HG02588 (cell line): ENCODE data around the gene VIL1.

Source experiments
- ATAC-seq: cut with Tn5 transposase; IDR thresholded peaks from one replicate; pipeline ENCODE4 v1.9.1; 2021; ENCODE audit warnings: mild to moderate bottlenecking, moderate library complexity; ENCODE audit not compliant: unreplicated experiment

The VIL1 gene

DNA sequence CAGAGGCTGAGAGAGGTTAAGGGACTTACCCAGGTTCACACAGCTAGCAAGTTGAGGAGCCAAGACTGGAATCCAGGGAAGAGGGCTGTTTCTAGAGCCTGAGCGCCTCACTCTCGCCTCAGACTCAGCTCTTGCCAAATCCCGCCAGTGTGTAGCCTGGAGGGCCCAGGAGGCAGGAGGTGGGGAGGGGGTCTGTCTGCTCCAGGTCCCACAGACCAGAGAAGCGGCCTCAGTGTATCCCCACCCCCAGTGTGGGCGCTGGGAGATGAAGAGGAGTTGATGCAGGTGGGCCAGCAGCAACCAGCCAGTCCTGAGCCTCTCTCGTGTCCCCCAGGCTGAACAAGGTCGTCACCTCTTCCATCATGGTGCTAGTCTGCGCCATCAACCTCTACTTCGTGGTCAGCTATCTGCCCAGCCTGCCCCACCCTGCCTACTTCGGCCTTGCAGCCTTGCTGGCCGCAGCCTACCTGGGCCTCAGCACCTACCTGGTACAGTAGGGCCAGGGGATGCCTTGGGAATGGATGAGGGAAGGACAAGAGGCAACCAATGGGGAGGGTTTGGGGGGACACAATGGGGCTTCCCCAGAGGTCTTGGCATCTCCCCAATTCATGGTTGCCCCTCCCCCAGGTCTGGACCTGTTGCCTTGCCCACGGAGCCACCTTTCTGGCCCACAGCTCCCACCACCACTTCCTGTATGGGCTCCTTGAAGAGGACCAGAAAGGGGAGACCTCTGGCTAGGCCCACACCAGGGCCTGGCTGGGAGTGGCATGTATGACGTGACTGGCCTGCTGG lies 24.4 kb upstream of the VIL1 start:
- no peak for ATAC-seq

DNA sequence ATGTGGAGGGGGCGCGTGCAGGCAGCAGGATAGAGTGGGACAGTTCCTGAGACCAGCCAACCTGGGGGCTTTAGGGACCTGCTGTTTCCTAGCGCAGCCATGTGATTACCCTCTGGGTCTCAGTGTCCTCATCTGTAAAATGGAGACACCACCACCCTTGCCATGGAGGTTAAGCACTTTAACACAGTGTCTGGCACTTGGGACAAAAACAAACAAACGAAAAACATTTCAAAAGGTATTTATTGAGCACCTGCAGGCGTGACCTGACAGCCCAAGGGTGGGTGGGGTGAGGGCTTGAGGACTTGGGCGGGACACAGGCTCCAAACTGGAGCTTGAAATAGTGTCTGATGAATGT lies 23.9 kb upstream of the VIL1 start:
- no peak for ATAC-seq

- ATAC-seq, result no peak
Observed at GRCh38 chr2:218395456-218395825, 23.5 kb upstream of the VIL1 start.

DNA sequence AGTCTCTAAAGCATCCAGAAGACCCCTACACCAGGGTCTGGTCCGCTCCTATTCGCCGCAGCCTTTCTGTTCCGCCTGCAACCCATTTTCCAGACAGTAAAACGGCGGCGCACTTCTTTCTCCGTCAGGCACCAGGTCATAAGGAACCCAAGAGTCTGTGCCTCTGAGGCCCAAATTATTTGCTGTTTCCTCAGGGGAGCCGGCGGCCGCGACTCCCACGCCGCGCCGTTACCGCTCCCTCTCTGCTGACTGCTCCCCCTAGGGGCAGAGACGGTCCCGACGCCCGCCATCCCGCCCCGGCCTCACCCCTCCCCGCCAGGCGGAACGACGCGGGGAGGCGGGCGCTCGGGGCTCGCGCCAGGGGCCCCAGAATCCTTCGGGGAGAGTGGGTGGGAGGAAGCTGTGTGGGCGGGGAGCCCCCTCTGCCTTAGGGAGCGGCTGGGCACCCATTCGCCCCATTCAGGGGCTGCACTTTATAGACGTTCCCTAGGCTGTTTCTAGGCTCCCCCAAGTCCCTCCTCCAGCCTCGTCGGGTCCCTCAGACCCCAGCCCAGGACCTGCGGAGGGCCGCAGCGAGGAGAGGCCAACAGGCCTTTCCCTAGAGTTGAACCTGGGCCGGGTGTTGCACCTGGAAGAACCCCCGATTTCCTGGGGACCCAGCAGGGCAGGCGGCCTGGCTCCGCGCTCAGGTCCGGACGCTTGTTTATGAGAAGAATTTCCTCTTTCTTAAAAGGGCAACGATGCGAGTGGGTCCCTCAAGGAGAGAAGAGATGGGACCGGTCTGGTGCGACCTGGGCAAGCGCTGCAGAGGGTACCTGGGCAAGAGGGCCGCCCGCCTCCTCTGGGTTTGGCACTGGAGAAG lies 22.9 kb upstream of the VIL1 start:
- peak; percentile 44 for ATAC-seq

GRCh38 chr2:218396688-218397462 lies 22.0 kb upstream of the VIL1 start:
- no peak for ATAC-seq

DNA sequence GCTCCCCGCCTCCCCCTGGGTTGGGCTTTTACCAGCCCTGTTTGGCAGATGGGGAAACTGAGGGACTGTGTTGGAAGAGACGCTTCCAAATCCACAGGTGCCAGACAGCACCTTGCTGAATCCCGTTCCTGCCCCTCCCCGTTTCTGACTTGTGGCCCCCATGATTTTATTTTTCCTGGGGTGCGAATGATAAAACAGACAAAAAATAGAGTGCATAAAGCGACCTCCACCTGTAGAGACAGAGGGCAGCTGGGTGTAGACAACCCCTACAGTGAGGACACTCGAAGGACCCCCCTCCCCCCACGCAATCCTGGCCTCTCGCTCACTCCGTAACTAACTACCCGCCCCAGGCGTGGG lies 21.5 kb upstream of the VIL1 start:
- no peak for ATAC-seq

DNA sequence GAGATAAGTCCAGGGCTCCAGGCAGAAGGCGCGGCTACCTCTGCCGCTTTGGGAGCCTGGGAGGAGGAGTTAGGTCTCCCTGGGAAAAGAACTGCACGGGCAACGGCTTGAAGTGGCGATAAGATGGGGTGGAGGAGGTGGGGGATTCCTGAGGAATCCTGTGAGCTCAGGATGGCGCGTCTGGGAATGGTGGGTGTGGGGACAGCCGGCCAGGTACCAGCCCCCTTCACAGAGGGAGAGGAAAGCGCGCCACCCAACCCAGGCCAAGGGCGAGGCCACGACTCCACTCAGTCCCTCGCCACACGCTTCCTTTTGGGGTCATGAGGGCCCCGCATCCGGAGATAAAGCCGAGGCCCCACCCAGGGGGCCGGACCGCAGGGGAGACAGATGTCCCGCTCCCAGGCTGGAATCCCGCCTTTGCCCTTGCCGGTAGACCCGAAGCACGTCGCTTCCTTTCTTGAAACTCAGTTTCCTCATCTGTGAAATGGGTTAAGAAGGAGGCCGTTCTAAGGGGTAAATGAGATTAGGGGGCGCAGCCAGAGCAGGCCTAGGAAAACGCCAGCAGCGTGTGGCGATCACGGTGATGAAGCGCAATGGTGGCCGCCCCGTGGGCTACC lies 21.0 kb upstream of the VIL1 start:
- no peak for ATAC-seq

DNA sequence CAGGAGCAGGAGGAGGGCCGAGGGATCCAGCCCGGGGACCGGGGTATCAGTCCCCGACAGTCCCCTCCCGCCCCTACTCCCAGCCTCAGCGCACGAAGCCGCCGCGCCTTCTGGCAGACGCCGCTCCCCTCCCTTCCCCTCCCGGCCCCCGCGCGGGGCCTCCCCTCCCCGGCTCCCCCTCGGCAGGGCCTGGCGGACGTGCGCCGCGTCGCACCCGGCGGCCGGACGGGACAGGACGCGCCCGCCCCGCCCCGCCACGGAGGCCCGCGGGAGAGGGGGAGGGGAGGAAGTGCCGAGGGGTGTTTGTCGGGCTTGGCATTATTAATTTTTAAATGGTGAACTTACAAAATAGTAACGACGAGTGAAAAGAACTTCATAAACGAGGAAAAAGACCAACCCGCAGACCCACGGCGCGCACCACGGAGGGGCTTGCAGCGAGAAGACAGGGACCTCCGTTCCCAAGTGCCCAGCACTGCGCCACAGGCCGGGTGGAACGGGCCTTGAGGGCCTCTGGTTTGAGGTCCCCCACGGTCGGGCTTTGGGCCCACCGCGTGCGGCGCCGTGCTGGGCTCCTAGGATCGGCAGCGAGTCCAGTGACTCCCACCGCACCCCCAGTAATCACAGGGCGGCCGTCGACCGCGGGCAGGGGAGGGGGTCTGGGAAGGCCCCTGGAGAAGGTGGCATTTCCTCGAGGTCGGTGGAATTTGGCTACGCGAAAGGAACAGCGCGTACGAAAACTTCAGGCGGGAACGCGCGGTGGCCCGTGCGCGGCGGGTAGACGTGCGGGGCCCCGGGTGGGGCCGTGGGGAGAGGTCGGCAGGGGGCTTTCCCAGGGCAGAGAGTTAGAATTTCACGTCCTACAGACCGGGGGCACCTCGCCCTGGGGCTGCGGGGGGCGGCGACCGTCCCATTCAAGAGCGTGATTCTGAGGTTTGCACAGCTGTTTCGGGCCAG lies 20.2 kb upstream of the VIL1 start:
- ATAC-seq, result peak; percentile 25

- peak; percentile 40 for ATAC-seq
Observed at GRCh38 chr2:218399391-218400166, 19.3 kb upstream of the VIL1 start, which contains the start of gene CTDSP1. Gene CTDSP1, plus strand, starts transcription at chr2:218399868. Its CDS starts 223 bp downstream, at chr2:218400091.

- no peak for ATAC-seq
Observed at GRCh38 chr2:218400167-218400929, 18.6 kb upstream of the VIL1 start.

- no peak for ATAC-seq
Observed at GRCh38 chr2:218400930-218401881, 17.7 kb upstream of the VIL1 start.

- ATAC-seq, result no peak
Observed at GRCh38 chr2:218401890-218402289, 17.0 kb upstream of the VIL1 start.

DNA sequence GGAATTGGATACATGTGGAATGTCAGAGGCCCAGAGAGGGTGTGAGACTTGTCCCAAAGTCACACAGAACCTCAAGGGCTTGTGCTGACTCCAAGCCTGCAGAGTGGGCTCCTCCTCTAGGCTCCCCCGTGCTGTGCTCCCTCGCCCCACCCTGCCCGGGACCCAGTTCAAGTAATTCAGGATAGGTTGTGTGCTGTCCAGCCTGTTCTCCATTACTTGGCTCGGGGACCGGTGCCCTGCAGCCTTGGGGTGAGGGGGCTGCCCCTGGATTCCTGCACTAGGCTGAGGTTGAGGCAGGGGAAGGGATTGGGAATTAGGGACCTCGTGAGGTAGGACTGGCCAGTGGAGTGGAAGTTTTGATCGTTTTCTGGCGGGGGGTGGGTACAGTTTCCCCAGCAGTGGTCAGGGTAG lies 16.4 kb upstream of the VIL1 start:
- ATAC-seq, result no peak

DNA sequence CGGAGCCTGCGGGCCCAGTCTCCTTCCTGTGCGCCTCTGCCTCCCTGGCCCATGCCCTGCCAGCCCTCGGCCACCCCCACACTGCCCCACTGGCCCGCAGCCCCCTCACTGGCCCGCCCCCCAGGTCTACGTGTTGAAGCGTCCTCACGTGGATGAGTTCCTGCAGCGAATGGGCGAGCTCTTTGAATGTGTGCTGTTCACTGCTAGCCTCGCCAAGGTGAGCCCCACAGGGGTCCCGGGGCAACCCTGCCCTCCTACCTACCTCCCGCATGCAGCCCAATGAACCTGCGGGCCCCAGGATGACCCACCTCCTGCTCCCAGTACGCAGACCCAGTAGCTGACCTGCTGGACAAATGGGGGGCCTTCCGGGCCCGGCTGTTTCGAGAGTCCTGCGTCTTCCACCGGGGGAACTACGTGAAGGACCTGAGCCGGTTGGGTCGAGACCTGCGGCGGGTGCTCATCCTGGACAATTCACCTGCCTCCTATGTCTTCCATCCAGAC lies 16.0 kb upstream of the VIL1 start:
- no peak for ATAC-seq

DNA sequence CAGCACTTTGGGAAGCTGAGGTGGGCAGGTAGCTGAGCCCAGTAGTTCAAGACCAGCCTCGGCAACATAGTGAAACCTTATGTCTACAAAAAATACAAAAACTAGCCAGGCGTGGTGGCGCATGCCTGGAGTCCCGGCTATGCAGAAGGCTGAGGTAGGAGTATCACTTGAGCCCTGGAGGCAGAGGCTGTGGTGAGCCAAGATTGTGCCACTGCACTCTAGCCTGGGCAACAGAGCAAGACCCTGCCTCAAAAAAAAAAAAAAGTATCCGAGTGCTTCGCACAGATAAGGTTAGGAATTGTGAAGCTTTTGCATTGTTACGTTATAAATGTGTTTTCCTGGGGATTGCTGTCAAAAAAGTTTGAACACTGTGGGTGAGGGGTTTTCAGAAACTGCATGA lies 15.1 kb upstream of the VIL1 start:
- no peak for ATAC-seq

DNA sequence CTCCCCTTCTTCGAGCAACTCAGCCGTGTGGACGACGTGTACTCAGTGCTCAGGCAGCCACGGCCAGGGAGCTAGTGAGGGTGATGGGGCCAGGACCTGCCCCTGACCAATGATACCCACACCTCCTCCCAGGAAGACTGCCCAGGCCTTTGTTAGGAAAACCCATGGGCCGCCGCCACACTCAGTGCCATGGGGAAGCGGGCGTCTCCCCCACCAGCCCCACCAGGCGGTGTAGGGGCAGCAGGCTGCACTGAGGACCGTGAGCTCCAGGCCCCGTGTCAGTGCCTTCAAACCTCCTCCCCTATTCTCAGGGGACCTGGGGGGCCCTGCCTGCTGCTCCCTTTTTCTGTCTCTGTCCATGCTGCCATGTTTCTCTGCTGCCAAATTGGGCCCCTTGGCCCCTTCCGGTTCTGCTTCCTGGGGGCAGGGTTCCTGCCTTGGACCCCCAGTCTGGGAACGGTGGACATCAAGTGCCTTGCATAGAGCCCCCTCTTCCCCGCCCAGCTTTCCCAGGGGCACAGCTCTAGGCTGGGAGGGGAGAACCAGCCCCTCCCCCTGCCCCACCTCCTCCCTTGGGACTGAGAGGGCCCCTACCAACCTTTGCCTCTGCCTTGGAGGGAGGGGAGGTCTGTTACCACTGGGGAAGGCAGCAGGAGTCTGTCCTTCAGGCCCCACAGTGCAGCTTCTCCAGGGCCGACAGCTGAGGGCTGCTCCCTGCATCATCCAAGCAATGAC lies 14.4 kb upstream of the VIL1 start:
- ATAC-seq, result no peak
